Measurements from ENCODE around the gene MYADML2. TPM values are rescaled to one million over a fixed set of nuclear protein-coding genes. Genes with fewer than 3 reads are reported as not detected.

The MYADML2 gene
- total RNA-seq, 1 experiment from 2014 or later = not detected

DNA sequence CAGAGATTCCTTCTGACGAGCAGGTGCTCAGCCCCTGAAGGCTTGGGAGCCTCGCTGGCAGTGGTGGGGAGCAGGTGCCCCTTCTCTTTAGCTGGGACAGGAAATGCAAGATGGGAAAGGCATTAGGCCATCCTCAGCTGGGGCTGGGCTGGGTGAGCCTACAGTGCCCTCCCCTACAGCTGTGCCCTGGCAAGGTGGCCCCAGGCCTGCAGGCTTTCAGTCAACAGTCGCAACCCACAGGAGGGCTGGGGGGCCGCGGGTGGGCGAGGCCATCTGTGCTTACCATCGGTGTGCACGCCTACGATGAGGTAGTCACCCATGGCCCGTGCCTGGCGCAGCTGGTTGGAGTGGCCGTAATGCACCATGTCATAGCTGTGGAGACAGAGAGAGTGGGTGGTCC lies 37.8 kb downstream of the MYADML2 start:
- Histone ChIP-seq H3K27me3 (ENCODE audit: low read length) (no peaks in the 10 kb centered on the region), H3K27ac (ENCODE audit: low read length) (no peak overlapping the region), H3K9me3 (ENCODE audit: low read length) (no peaks in the 10 kb centered on the region), H3K4me2 (ENCODE audit: low read length) (no peak overlapping the region), H3K4me3 (ENCODE audit: low read length) (no peak overlapping the region), H3F3A (ENCODE audit: low read length, unreplicated experiment) (peaks cover 7% of the 10 kb centered on the region), H3K9ac (ENCODE audit: low read length) (no peak overlapping the region), H3K4me1 (ENCODE audit: insufficient read depth, low read length) (peaks cover 29% of the 10 kb centered on the region), H4K20me1 (ENCODE audit: low read length) (0 out of 2 replicates have a peak, but pooled peaks cover 9% of the 10 kb centered on the region), H3K9me2 (replicated peaks; ENCODE audit: low read length) (no peaks in the 10 kb centered on the region), H3K79me2 (ENCODE audit: low read length) (no peaks in the 10 kb centered on the region), H2AFZ (ENCODE audit: low read length) (no peak overlapping the region), H3K36me3 (ENCODE audit: low read depth, low read length) (peaks cover 16% of the 10 kb centered on the region; the same call in 1 of the 2 replicates)
- DNase-seq (no peak), ATAC-seq (no peak)
- ChIA-PET CTCF (no interaction called here), POLR2A (ENCODE audit: unreplicated experiment) (no interaction called here)
- intact Hi-C loops (cut with micrococcal nuclease) = no loop called here
- TF ChIP-seq, protein P1, sequence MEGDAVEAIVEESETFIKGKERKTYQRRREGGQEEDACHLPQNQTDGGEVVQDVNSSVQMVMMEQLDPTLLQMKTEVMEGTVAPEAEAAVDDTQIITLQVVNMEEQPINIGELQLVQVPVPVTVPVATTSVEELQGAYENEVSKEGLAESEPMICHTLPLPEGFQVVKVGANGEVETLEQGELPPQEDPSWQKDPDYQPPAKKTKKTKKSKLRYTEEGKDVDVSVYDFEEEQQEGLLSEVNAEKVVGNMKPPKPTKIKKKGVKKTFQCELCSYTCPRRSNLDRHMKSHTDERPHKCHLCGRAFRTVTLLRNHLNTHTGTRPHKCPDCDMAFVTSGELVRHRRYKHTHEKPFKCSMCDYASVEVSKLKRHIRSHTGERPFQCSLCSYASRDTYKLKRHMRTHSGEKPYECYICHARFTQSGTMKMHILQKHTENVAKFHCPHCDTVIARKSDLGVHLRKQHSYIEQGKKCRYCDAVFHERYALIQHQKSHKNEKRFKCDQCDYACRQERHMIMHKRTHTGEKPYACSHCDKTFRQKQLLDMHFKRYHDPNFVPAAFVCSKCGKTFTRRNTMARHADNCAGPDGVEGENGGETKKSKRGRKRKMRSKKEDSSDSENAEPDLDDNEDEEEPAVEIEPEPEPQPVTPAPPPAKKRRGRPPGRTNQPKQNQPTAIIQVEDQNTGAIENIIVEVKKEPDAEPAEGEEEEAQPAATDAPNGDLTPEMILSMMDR (conservative IDR thresholded peaks at IDR 0.05; ENCODE audit: low read depth, low read length) = no peak
- TF ChIP-seq EZH2phosphoT487 (IDR thresholded peaks at IDR 0.05; ENCODE audit: borderline replicate concordance, low read length) = no peak
- TF ChIP-seq EZH2 (IDR thresholded peaks at IDR 0.05; ENCODE audit: low read length, unreplicated experiment) = no peak
- BruUV-seq (replicated peaks) = no TSS peak

DNA sequence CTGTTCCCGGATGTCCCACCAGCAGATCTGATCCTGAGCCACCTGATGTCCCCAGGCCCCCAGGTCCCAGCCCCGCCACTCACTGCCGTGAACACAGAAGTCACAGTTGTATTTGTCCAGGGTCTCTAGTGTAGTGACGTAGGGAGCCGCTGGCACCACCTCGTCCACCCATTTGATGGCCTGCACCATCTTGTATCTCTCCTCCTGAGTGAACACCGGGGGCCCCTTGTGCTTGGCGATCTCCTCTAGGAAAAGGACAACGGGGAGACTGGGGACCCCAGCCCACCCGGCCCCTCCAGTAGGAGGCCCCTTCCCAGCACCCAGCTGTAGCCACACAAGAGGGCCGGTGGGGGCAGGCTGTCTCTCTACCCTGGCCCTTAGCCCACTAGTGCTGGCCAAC lies 38.2 kb downstream of the MYADML2 start:
- Histone ChIP-seq H3K4me3 (ENCODE audit: low read length) (no peak overlapping the region), H3K9me2 (replicated peaks; ENCODE audit: low read length) (no peaks in the 10 kb centered on the region), H3K9ac (ENCODE audit: low read length) (no peak overlapping the region), H3K27ac (ENCODE audit: low read length) (no peak overlapping the region), H3K36me3 (ENCODE audit: low read depth, low read length) (peaks cover 11% of the 10 kb centered on the region; the same call in 1 of the 2 replicates), H3K9me3 (ENCODE audit: low read length) (no peaks in the 10 kb centered on the region), H2AFZ (ENCODE audit: low read length) (no peak overlapping the region), H3K4me2 (ENCODE audit: low read length) (no peak overlapping the region), H3K4me1 (ENCODE audit: insufficient read depth, low read length) (peaks cover 29% of the 10 kb centered on the region), H3K79me2 (ENCODE audit: low read length) (no peaks in the 10 kb centered on the region), H3F3A (ENCODE audit: low read length, unreplicated experiment) (peaks cover 7% of the 10 kb centered on the region), H3K27me3 (ENCODE audit: low read length) (no peaks in the 10 kb centered on the region), H4K20me1 (ENCODE audit: low read length) (0 out of 2 replicates have a peak, but pooled peaks cover 9% of the 10 kb centered on the region)
- ATAC-seq (no peak), DNase-seq (no peak)
- no TSS peak for BruUV-seq (replicated peaks)
- intact Hi-C loops (cut with micrococcal nuclease) = no loop called here
- TF ChIP-seq EZH2 (IDR thresholded peaks at IDR 0.05; ENCODE audit: low read length, unreplicated experiment) = no peak
- TF ChIP-seq EZH2phosphoT487 (IDR thresholded peaks at IDR 0.05; ENCODE audit: borderline replicate concordance, low read length) = no peak
- TF ChIP-seq, protein P1 (conservative IDR thresholded peaks at IDR 0.05; ENCODE audit: low read depth, low read length) = no peak
- ChIA-PET CTCF (no interaction called here), POLR2A (ENCODE audit: unreplicated experiment) (no interaction called here)

DNA sequence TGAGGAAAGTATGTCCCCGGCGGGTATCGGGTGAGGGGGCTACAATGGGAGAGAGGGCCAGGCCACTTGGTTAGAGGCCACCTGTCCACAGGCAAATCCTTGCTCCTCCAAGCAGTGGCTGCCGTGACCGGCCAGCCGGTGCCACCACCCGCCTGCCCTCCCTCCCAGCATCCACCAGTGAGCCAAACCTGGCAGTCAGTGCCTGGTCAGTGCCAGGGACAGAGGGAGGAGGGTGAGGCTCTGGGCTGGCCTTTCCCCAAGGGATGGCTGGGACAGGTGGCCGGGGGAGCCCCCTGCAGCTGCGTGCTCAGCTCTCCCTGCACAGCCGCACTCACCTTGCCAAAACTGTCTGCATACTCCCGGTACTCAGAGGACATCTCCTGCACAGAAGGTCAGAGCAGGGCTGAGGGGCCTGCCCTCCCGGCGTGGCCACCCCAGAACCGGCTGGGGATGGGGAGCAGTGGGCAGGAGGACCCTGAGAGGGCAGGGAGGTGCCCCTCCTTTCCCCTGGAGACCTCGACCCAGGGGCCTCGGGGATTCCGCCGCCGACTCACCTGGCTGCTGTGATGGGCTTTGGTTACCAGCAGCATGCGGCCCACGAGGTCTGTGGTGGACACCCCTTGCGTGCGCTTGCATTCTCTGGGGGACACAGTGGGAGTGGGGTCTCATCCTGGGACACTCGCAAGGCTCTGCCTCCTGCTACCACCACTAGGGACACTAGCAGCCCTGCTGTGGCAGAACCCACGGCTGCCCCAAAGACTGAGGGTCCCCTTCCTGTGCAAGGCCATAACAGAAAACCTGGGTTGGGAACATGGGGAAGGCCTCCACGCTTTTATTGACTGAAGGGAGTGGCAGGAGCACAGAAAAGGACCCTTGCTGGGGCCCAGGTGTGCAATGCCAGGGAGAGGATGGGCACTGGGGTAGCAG lies 39.6 kb downstream of the MYADML2 start:
- no peak overlapping the region for H3K27ac ChIP-seq (ENCODE audit: low read length)
- BruUV-seq (replicated peaks) = no TSS peak
- no peak for TF ChIP-seq EZH2phosphoT487 (IDR thresholded peaks at IDR 0.05; ENCODE audit: borderline replicate concordance, low read length)
- no peak for TF ChIP-seq EZH2 (IDR thresholded peaks at IDR 0.05; ENCODE audit: low read length, unreplicated experiment)
- TF ChIP-seq, protein P1 (conservative IDR thresholded peaks at IDR 0.05; ENCODE audit: low read depth, low read length) = peak; percentile 37; the same call in 1 of the 2 replicates
- no peaks in the 10 kb centered on the region for H3F3A ChIP-seq (ENCODE audit: low read length, unreplicated experiment)
- ATAC-seq (no peak), DNase-seq (no peak)
- no peak overlapping the region for H3K4me3 ChIP-seq (ENCODE audit: low read length)
- no peak overlapping the region for H2AFZ ChIP-seq (ENCODE audit: low read length)
- no peaks in the 10 kb centered on the region for H3K9me2 ChIP-seq (replicated peaks; ENCODE audit: low read length)
- no peak overlapping the region for H3K4me2 ChIP-seq (ENCODE audit: low read length)
- 0 out of 2 replicates have a peak, but pooled peaks cover 8% of the 10 kb centered on the region for H4K20me1 ChIP-seq (ENCODE audit: low read length)
- H3K79me2 ChIP-seq (ENCODE audit: low read length) = no peaks in the 10 kb centered on the region
- no peak overlapping the region for H3K9ac ChIP-seq (ENCODE audit: low read length)
- no peaks in the 10 kb centered on the region for H3K27me3 ChIP-seq (ENCODE audit: low read length)
- peaks cover 18% of the 10 kb centered on the region for H3K4me1 ChIP-seq (ENCODE audit: insufficient read depth, low read length)
- peaks cover 3% of the 10 kb centered on the region; the same call in 1 of the 2 replicates for H3K36me3 ChIP-seq (ENCODE audit: low read depth, low read length)
- no peaks in the 10 kb centered on the region for H3K9me3 ChIP-seq (ENCODE audit: low read length)
- ChIA-PET CTCF (no interaction called here), POLR2A (ENCODE audit: unreplicated experiment) (no interaction called here)
- intact Hi-C loops (cut with micrococcal nuclease) = no loop called here
